Measurements from ENCODE around the gene PLEKHJ1.

DNA sequence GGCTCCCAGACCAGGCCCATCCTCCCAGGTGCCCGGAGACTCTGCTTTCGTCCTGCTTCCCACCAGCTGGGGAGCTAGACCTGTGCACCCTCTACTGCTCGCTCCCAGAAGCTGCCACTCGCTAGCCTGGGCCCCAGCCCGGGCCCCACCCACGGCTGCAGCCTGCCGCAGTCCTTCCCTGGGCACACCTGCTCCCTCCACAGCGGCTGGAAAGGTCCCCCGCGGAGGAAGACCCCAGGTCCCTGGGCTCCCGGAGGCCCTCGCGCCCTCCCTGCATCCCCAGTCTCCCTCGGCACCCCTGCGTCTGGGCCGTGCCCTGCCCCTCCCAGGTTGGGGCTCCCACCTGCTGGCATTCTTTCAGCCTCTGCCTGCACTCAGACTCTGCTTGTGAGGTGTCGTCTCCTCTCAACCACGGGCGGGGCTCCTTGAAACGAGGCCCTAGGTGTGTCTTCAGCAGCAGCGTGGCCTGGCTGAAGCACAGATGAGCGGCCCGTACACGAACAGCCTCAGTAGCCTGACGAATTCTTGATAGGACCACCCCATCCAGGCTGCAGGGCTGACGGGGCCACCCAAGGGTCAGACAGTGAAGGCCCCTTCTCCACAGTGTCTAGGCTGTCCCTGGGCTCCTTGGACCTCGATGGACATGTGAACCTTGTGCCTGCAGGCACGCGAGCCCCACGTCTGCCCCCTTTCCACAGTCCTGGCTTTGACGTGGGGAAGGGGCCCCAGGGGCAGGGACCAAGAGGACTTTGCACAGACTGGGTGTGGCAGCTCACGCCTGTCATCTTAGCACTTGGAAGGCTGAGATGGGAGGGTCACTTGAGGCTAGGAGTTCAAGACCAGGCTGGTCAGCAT, 44.4 kb downstream of the PLEKHJ1 start:
- TF ChIP-seq, protein P1, sequence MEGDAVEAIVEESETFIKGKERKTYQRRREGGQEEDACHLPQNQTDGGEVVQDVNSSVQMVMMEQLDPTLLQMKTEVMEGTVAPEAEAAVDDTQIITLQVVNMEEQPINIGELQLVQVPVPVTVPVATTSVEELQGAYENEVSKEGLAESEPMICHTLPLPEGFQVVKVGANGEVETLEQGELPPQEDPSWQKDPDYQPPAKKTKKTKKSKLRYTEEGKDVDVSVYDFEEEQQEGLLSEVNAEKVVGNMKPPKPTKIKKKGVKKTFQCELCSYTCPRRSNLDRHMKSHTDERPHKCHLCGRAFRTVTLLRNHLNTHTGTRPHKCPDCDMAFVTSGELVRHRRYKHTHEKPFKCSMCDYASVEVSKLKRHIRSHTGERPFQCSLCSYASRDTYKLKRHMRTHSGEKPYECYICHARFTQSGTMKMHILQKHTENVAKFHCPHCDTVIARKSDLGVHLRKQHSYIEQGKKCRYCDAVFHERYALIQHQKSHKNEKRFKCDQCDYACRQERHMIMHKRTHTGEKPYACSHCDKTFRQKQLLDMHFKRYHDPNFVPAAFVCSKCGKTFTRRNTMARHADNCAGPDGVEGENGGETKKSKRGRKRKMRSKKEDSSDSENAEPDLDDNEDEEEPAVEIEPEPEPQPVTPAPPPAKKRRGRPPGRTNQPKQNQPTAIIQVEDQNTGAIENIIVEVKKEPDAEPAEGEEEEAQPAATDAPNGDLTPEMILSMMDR (IDR thresholded peaks at IDR 0.05) = no peak
- TF ChIP-seq POLR2A (IDR thresholded peaks at IDR 0.05) = no peak
